ENCODE data around the gene ADAM22.

ADAM22 gene

DNA sequence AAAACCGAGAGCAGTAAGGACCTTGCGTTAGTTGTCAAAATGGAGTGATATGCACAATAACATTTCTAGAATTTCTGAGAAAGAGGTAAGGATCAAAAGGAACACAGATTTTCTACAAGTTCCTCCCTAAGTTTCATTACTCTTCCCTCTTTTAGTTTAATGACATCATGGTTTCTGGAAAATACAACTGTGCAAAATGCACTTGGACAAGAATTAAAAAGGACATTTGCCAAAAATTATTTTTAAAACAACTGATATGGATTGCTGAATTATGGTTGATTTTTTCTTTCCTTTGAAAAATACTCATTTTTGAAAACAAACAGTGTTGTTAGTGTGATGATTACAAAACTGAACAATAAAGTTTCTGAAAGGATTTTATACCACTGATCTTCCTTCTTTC is 233.7 kb downstream of the ADAM22 start:
- no peak overlapping the region for H3K4me3 ChIP-seq (ENCODE audit: low read depth in 1 of 2, low read length in 2 of 2)
- H3K36me3 ChIP-seq (ENCODE audit: control insufficient read depth in 1 of 2, insufficient read depth in 2 of 2, low read length in 2 of 2) = no peaks in the 10 kb centered on the region
- H3K9ac ChIP-seq (ENCODE audit: low read depth in 1 of 2, low read length in 2 of 2) = no peak overlapping the region
- H3K27ac ChIP-seq (ENCODE audit: low read depth, low read length) = no peak overlapping the region
- H3K4me1 ChIP-seq (ENCODE audit: control insufficient read depth in 1 of 2, insufficient read depth in 2 of 2, low read length in 2 of 2) = no peaks in the 10 kb centered on the region
- H3K27me3 ChIP-seq (ENCODE audit: control insufficient read depth in 1 of 2, insufficient read depth in 2 of 2, low read length in 2 of 2) = no peaks in the 10 kb centered on the region
- no peaks in the 10 kb centered on the region for H3K9me3 ChIP-seq (ENCODE audit: control insufficient read depth in 1 of 2, low read length in 2 of 2)

DNA sequence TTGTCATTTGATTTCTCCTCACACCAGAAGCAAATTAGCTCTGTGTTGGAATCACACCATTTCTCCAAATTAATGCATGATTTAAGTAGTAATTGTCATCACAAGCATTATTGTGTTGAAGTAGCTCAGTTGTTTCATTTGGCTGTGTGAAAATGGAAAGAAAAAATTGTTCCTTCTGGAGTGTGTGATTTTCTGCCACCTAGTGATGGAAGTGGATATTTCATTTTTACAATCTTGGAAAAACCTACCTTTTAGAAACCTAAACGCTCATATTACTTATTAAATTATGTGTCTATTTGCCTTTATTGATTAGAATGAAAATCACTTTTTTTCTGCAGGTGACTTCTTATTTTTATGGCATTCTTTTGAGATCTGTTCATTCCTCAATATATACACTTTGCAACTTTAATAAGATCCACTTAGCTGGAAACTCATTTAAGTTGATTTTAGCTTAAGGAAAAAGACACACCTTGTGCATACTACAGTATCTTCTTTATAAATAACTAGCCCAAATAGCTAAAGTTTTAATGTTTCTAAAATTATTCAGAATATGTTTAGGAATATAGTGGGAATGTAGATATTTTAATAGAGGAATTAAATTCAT is 235.8 kb downstream of the ADAM22 start:
- Histone ChIP-seq H3K4me3 (ENCODE audit: low read depth in 1 of 2, low read length in 2 of 2) (no peak overlapping the region), H3K27me3 (ENCODE audit: control insufficient read depth in 1 of 2, insufficient read depth in 2 of 2, low read length in 2 of 2) (no peaks in the 10 kb centered on the region), H3K4me1 (ENCODE audit: control insufficient read depth in 1 of 2, insufficient read depth in 2 of 2, low read length in 2 of 2) (no peaks in the 10 kb centered on the region), H3K27ac (ENCODE audit: low read depth, low read length) (no peak overlapping the region), H3K9ac (ENCODE audit: low read depth in 1 of 2, low read length in 2 of 2) (no peak overlapping the region), H3K9me3 (ENCODE audit: control insufficient read depth in 1 of 2, low read length in 2 of 2) (no peaks in the 10 kb centered on the region), H3K36me3 (ENCODE audit: control insufficient read depth in 1 of 2, insufficient read depth in 2 of 2, low read length in 2 of 2) (no peaks in the 10 kb centered on the region)

DNA sequence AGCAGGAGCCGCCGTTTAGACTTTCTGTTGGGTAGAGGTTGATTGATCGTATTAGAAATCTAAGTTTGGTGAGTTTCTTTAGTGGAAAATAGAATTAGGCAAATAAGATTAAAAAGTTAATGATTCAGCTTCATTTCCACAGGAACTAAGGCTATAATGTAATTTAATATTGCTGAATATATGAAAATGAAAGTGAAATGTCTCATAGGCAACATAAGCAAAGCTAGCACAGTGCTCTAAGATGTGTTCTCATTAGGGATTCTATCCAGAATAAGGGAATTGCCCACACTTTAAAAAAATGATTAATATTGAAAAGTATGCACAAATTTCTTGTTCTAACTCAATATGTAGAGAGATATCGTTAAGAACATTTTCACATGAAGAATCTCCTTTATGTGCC is 238.8 kb downstream of the ADAM22 start:
- Histone ChIP-seq H3K9me3 (ENCODE audit: control insufficient read depth in 1 of 2, low read length in 2 of 2) (no peaks in the 10 kb centered on the region), H3K4me3 (ENCODE audit: low read depth in 1 of 2, low read length in 2 of 2) (no peak overlapping the region), H3K36me3 (ENCODE audit: control insufficient read depth in 1 of 2, insufficient read depth in 2 of 2, low read length in 2 of 2) (no peaks in the 10 kb centered on the region), H3K4me1 (ENCODE audit: control insufficient read depth in 1 of 2, insufficient read depth in 2 of 2, low read length in 2 of 2) (no peaks in the 10 kb centered on the region), H3K9ac (ENCODE audit: low read depth in 1 of 2, low read length in 2 of 2) (no peak overlapping the region), H3K27ac (ENCODE audit: low read depth, low read length) (no peak overlapping the region), H3K27me3 (ENCODE audit: control insufficient read depth in 1 of 2, insufficient read depth in 2 of 2, low read length in 2 of 2) (no peaks in the 10 kb centered on the region)

DNA sequence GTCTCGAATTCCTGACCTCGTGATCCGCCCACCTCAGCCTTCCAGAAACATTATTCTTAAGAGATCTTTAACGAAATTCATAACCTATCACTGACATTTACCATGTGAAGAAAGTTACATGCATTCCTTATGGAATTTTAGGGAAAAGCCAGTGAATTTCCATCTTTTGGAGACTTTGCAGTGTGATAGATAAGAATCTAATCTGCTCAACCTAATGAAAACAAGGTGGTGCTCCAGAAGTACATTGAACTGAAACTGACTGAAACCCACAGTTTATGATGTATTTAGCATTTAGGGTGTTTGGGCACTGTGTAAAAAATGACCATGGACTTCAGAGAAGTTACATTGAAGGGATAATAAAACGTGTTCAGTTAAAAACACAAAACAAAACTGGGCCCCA is 242.1 kb downstream of the ADAM22 start:
- Histone ChIP-seq H3K27ac (ENCODE audit: low read depth, low read length) (no peak overlapping the region), H3K27me3 (ENCODE audit: control insufficient read depth in 1 of 2, insufficient read depth in 2 of 2, low read length in 2 of 2) (no peaks in the 10 kb centered on the region), H3K4me3 (ENCODE audit: low read depth in 1 of 2, low read length in 2 of 2) (no peak overlapping the region), H3K9me3 (ENCODE audit: control insufficient read depth in 1 of 2, low read length in 2 of 2) (no peaks in the 10 kb centered on the region), H3K4me1 (ENCODE audit: control insufficient read depth in 1 of 2, insufficient read depth in 2 of 2, low read length in 2 of 2) (no peaks in the 10 kb centered on the region), H3K36me3 (ENCODE audit: control insufficient read depth in 1 of 2, insufficient read depth in 2 of 2, low read length in 2 of 2) (no peaks in the 10 kb centered on the region), H3K9ac (ENCODE audit: low read depth in 1 of 2, low read length in 2 of 2) (no peak overlapping the region)

DNA sequence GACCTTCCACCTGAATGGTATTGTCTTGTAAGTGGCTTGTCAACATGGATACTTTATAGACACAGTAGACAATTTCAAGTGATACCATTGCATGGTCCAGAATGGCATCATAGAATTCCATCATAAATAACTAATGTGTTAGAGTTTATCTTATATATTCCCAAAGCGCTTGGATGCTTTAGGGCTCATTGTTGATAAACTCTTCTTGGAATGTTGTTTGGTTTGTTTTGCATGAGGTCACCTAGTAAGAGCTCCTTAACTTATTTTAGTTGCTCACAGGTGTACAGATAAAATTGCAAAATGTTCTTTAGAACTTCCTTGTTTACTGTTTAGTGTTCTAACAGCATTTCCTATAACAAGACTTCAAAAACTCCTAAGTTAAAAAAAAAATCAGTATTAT is 249.0 kb downstream of the ADAM22 start:
- Histone ChIP-seq H3K9me3 (ENCODE audit: control insufficient read depth in 1 of 2, low read length in 2 of 2) (no peaks in the 10 kb centered on the region), H3K36me3 (ENCODE audit: control insufficient read depth in 1 of 2, insufficient read depth in 2 of 2, low read length in 2 of 2) (no peaks in the 10 kb centered on the region), H3K4me1 (ENCODE audit: control insufficient read depth in 1 of 2, insufficient read depth in 2 of 2, low read length in 2 of 2) (no peaks in the 10 kb centered on the region), H3K27ac (ENCODE audit: low read depth, low read length) (no peak overlapping the region), H3K9ac (ENCODE audit: low read depth in 1 of 2, low read length in 2 of 2) (no peak overlapping the region), H3K4me3 (ENCODE audit: low read depth in 1 of 2, low read length in 2 of 2) (no peak overlapping the region), H3K27me3 (ENCODE audit: control insufficient read depth in 1 of 2, insufficient read depth in 2 of 2, low read length in 2 of 2) (no peaks in the 10 kb centered on the region)

DNA sequence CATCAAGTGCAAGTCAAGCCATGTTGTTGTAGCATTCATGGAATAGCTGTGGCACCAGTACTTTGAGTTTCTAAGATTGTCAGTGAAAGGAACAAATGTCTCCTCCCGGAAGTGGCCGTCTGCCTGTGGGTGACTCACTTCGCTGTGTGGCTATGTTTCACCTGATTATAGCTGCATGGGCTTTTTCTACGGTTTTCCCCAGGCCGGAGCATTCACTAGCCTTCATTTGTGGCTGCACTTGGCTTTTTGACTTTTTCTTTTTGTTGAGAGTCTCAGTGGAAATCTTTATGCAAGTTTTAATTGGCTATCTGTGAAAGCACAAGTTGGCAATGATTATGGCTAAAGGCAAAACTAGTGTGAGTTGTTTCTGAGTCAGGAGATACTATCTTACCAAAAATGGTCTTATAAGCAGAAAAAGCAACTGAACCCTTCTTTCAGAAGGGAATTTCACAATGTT is 250.8 kb downstream of the ADAM22 start:
- no peak overlapping the region for H3K4me3 ChIP-seq (ENCODE audit: low read depth in 1 of 2, low read length in 2 of 2)
- H3K27me3 ChIP-seq (ENCODE audit: control insufficient read depth in 1 of 2, insufficient read depth in 2 of 2, low read length in 2 of 2) = no peaks in the 10 kb centered on the region
- no peak overlapping the region for H3K27ac ChIP-seq (ENCODE audit: low read depth, low read length)
- no peak overlapping the region for H3K9ac ChIP-seq (ENCODE audit: low read depth in 1 of 2, low read length in 2 of 2)
- no peaks in the 10 kb centered on the region for H3K4me1 ChIP-seq (ENCODE audit: control insufficient read depth in 1 of 2, insufficient read depth in 2 of 2, low read length in 2 of 2)
- H3K36me3 ChIP-seq (ENCODE audit: control insufficient read depth in 1 of 2, insufficient read depth in 2 of 2, low read length in 2 of 2) = no peaks in the 10 kb centered on the region
- no peaks in the 10 kb centered on the region for H3K9me3 ChIP-seq (ENCODE audit: control insufficient read depth in 1 of 2, low read length in 2 of 2)

DNA sequence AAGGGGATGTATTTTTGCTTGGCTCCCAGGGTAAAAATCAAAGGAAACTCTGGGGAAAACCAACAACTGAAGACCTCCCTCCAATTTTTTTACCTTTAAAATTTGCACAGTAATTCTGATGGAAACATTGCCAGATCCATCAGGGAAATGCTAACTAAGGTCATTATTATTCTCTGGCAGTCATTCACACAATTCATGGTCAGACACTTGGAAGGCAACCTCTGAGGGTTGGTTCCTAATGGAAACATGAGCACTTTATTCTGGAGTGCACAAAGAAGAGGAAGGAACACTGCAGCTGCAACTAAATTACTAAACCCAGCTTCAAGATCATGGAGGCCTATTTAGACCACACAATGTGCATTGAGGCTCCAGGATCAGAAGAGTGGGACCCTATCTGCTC is 251.6 kb downstream of the ADAM22 start:
- H3K36me3 ChIP-seq (ENCODE audit: control insufficient read depth in 1 of 2, insufficient read depth in 2 of 2, low read length in 2 of 2) = no peaks in the 10 kb centered on the region
- H3K27me3 ChIP-seq (ENCODE audit: control insufficient read depth in 1 of 2, insufficient read depth in 2 of 2, low read length in 2 of 2) = no peaks in the 10 kb centered on the region
- no peak overlapping the region for H3K4me3 ChIP-seq (ENCODE audit: low read depth in 1 of 2, low read length in 2 of 2)
- no peak overlapping the region for H3K27ac ChIP-seq (ENCODE audit: low read depth, low read length)
- no peaks in the 10 kb centered on the region for H3K4me1 ChIP-seq (ENCODE audit: control insufficient read depth in 1 of 2, insufficient read depth in 2 of 2, low read length in 2 of 2)
- H3K9ac ChIP-seq (ENCODE audit: low read depth in 1 of 2, low read length in 2 of 2) = no peak overlapping the region
- no peaks in the 10 kb centered on the region for H3K9me3 ChIP-seq (ENCODE audit: control insufficient read depth in 1 of 2, low read length in 2 of 2)

DNA sequence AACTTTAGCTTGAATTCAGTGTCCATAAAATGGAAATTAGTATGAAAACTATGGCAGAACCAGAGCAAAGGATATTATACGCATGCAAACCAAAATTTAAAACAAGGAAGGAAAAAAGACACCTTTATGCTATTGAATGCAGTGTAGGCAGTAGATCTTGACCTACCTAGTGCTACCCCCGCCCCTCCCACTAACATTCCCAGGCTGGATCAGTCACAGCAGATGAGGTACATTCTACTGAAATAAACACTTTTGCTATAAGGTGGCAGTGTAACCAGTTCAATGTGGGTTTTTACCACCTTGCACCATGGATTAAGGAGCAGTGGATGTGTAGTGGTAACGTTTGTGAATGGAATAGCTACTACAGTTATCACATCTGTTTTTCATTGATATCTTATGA is 257.9 kb downstream of the ADAM22 start:
- H3K4me1 ChIP-seq (ENCODE audit: control insufficient read depth in 1 of 2, insufficient read depth in 2 of 2, low read length in 2 of 2) = no peaks in the 10 kb centered on the region
- no peaks in the 10 kb centered on the region for H3K9me3 ChIP-seq (ENCODE audit: control insufficient read depth in 1 of 2, low read length in 2 of 2)
- no peak overlapping the region for H3K4me3 ChIP-seq (ENCODE audit: low read depth in 1 of 2, low read length in 2 of 2)
- no peak overlapping the region for H3K9ac ChIP-seq (ENCODE audit: low read depth in 1 of 2, low read length in 2 of 2)
- no peak overlapping the region for H3K27ac ChIP-seq (ENCODE audit: low read depth, low read length)
- no peaks in the 10 kb centered on the region for H3K27me3 ChIP-seq (ENCODE audit: control insufficient read depth in 1 of 2, insufficient read depth in 2 of 2, low read length in 2 of 2)
- H3K36me3 ChIP-seq (ENCODE audit: control insufficient read depth in 1 of 2, insufficient read depth in 2 of 2, low read length in 2 of 2) = no peaks in the 10 kb centered on the region

DNA sequence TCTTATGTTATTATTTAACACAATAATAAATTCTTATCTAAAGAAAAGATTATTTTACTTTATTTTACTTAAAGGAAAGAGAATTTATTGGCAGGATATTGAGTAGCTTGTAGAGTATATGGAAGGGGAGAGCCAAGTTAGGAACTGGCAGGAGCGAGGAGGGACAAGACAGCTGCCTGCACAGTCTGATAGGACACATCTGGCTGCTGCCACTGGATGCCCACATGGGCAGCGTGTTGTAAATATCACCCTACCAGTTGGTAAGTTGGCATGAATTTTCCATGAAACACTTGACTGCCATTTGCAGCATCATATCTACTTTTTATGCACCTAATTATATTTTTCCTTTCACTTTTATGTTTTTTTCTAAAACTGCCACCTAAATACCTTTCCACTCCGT is 266.2 kb downstream of the ADAM22 start:
- no peaks in the 10 kb centered on the region for H3K27me3 ChIP-seq (ENCODE audit: control insufficient read depth in 1 of 2, insufficient read depth in 2 of 2, low read length in 2 of 2)
- no peak overlapping the region for H3K4me3 ChIP-seq (ENCODE audit: low read depth in 1 of 2, low read length in 2 of 2)
- H3K27ac ChIP-seq (ENCODE audit: low read depth, low read length) = no peak overlapping the region
- H3K36me3 ChIP-seq (ENCODE audit: control insufficient read depth in 1 of 2, insufficient read depth in 2 of 2, low read length in 2 of 2) = peaks cover 17 to 39% of the 10 kb centered on the region in 2 donors
- H3K9me3 ChIP-seq (ENCODE audit: control insufficient read depth in 1 of 2, low read length in 2 of 2) = no peaks in the 10 kb centered on the region
- H3K4me1 ChIP-seq (ENCODE audit: control insufficient read depth in 1 of 2, insufficient read depth in 2 of 2, low read length in 2 of 2) = no peaks in the 10 kb centered on the region
- no peak overlapping the region for H3K9ac ChIP-seq (ENCODE audit: low read depth in 1 of 2, low read length in 2 of 2)

DNA sequence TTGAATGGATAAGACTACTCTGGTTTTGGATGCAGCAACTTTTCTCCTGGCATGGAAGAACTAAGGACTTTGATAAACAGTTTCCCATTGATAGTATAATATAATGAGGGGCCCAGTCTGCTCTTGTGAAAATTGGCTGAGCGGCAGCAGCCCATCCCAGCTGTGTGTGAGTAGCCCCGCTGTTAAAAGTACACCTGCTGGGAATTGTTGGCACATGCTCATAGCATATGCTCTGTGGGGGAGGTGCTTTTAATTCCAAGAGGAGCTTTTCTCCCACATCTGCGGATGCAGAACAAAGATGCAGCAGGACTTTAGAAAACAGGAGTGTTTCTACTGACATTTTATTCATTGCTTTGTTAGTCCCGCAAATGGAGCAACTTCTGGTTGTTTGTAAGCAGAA is 266.7 kb downstream of the ADAM22 start:
- peaks cover 17 to 44% of the 10 kb centered on the region in 2 donors for H3K36me3 ChIP-seq (ENCODE audit: control insufficient read depth in 1 of 2, insufficient read depth in 2 of 2, low read length in 2 of 2)
- H3K9ac ChIP-seq (ENCODE audit: low read depth in 1 of 2, low read length in 2 of 2) = no peak overlapping the region
- H3K27ac ChIP-seq (ENCODE audit: low read depth, low read length) = no peak overlapping the region
- no peaks in the 10 kb centered on the region for H3K27me3 ChIP-seq (ENCODE audit: control insufficient read depth in 1 of 2, insufficient read depth in 2 of 2, low read length in 2 of 2)
- H3K9me3 ChIP-seq (ENCODE audit: control insufficient read depth in 1 of 2, low read length in 2 of 2) = no peaks in the 10 kb centered on the region
- no peak overlapping the region for H3K4me3 ChIP-seq (ENCODE audit: low read depth in 1 of 2, low read length in 2 of 2)
- H3K4me1 ChIP-seq (ENCODE audit: control insufficient read depth in 1 of 2, insufficient read depth in 2 of 2, low read length in 2 of 2) = no peaks in the 10 kb centered on the region

DNA sequence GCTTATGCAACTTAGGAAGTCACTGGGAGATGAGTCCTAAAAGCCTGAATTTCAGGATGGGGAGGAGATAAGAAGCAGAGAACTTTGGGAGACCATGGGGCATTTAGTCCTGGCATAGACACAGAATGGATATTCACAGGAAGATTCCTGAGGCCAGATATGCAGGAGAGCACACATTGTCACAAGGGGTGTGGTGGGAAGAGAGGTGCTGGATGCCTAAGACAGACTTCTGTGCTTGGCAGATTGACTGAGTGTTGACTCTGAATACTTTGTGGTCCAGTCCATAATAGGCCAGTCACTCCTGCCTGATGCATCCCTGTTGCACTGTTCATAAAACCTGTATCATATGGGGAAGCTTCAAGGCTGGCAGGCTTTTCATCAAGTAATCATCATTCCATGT is 267.3 kb downstream of the ADAM22 start:
- Histone ChIP-seq H3K9me3 (ENCODE audit: control insufficient read depth in 1 of 2, low read length in 2 of 2) (no peaks in the 10 kb centered on the region), H3K4me3 (ENCODE audit: low read depth in 1 of 2, low read length in 2 of 2) (no peak overlapping the region), H3K4me1 (ENCODE audit: control insufficient read depth in 1 of 2, insufficient read depth in 2 of 2, low read length in 2 of 2) (no peaks in the 10 kb centered on the region), H3K36me3 (ENCODE audit: control insufficient read depth in 1 of 2, insufficient read depth in 2 of 2, low read length in 2 of 2) (peaks cover 19 to 50% of the 10 kb centered on the region in 2 donors), H3K27ac (ENCODE audit: low read depth, low read length) (no peak overlapping the region), H3K27me3 (ENCODE audit: control insufficient read depth in 1 of 2, insufficient read depth in 2 of 2, low read length in 2 of 2) (no peaks in the 10 kb centered on the region), H3K9ac (ENCODE audit: low read depth in 1 of 2, low read length in 2 of 2) (no peak overlapping the region)

Data from duodenal mucosa (tissue), 2 donors.